ENCODE measurements around the gene CBFA2T3.

CBFA2T3 gene

DNA sequence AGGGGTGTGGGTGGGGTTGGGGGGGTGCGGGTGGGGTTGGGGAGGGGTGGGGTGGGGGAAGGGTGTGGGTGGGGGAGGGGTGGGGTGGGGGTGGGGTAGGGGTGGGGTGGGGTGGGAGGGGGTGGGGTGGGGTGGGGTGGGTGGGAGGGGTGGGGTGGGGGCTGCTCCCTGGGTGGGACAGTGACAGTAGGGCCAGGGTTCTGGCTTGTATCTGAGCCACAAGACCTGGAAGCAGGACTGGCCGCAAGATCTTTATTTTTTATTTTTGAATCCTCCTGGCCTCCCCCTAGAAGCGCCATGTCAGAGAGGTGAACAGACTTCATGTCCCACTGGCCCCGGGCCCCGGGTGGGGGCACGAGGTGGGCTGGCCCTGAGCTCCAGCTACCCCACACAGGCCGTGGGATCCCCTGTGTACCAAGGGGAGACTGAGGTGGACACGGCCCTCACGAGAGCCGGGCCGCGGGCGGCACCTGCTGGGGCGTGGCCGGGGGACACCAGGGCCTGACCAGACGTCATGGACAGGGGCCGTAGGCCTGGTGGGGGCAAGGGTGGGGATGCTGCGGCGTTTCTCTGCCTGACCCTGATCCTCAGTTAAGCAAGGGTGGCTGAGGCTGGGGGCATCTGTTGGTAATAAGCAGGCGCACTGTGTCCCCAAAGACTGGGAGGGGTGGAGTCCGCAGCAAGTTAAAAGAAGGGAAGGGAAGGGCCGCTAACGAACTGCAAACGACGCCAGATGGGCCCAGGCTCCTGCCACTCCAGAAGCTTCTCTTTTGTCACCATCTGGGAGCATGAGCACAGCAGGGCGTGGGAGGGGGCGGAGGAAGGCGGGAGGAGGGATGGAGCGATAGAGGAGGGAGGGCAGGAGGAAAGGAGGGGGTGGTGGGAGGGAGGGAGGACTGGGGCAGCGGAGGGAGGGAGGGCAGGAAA is 88.3 kb downstream of the CBFA2T3 start:
- DNase-seq (ENCODE audit: low read depth), result no peak

GRCh38 chr16:88888057-88888456 is 89.0 kb downstream of the CBFA2T3 start:
- DNase-seq (ENCODE audit: low read depth), result no peak

- DNase-seq (ENCODE audit: low read depth), result no peak
Measured at GRCh38 chr16:88886845-88887521, 90.0 kb downstream of the CBFA2T3 start.

DNA sequence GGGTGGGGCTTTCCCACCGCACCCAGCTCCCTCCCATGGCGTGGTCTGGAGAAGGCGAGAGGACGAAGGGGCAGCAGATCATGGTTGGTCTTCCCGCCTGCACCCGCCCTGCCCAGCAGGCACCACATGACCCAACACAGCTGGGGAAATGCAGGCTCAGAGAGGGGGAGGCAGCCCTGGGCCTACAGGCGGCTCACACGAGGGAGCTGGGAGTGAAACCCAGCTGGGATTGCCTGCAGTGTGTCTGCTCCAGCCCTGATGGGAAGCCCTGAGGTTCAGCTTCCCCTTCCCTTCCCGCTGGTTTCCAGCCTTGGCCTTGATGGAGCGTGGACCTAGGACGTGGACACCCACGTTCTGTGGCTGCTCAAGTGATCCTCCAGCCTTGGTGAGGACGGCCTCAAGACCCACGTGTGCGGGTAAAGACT is 90.6 kb downstream of the CBFA2T3 start:
- no peak for DNase-seq (ENCODE audit: low read depth)

DNA sequence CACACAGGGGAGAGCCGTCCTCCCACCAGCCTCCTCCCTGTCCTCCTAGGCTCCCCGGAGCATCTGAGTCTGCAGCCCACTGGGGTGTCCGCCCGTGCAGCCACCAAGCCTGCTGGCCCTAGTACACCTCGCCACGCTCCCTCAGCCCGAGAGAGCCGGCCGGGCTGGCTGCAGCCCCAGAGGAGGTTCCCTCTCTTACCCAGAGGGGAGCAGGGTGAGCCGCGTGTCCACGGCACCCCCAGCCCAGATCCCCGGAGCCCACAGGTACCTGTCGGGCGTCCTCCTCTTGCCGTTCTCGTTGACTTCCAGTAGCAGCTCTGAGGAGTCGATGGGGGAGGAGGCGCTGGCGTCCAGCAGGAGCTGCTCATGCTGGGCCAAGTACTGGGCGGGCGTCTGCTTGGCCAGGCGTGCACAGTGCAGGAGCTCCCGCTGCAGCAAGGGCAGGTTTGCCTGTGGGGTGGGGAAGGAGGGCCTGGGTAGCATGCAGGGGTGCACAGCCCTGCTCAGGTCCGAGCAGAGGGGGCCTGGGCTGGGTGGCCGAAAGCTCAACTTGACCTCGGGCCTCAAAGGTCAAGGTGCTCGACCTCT is 91.2 kb downstream of the CBFA2T3 start:
- DNase-seq (ENCODE audit: low read depth), result no peak

DNA sequence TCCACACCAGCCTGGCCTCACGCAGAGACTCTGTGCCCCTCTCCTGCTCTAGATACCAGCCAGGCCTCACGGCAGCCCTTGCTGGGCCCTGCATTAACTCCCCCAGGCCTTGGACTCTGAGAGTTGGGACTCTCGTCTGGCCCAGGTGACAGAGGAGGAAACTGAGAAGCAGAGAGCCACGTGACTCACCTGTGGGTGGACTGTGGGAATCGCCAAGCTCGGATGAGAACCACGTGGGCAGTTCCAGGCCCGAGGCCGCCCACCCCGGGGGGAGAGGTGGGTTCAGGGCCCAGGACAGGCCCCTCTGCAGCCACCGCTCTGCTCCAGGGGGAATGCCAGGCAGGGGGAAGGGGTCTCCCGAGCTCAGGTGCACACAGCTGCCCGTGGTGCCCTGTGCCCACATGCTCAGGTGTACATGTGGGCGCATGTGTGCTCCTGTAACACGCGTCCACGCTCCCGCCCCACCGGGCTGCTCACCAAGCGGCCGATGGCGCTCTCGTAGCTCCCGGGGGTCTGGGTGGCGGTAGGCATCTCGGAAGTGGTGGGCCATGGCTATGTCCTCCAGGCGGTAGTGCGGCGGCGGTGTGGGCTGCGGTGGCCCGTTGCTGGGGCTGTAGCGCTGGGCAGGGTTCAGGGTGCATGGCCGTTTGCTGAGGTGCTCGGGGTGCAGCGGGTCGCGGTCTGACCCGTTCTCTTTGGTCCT is 92.3 kb downstream of the CBFA2T3 start:
- no peak for DNase-seq (ENCODE audit: low read depth)

- no peak for DNase-seq (ENCODE audit: low read depth)
Measured at GRCh38 chr16:88883946-88884345, 93.1 kb downstream of the CBFA2T3 start.

- DNase-seq (ENCODE audit: low read depth), result no peak
Measured at GRCh38 chr16:88883117-88883895, 93.7 kb downstream of the CBFA2T3 start.

DNA sequence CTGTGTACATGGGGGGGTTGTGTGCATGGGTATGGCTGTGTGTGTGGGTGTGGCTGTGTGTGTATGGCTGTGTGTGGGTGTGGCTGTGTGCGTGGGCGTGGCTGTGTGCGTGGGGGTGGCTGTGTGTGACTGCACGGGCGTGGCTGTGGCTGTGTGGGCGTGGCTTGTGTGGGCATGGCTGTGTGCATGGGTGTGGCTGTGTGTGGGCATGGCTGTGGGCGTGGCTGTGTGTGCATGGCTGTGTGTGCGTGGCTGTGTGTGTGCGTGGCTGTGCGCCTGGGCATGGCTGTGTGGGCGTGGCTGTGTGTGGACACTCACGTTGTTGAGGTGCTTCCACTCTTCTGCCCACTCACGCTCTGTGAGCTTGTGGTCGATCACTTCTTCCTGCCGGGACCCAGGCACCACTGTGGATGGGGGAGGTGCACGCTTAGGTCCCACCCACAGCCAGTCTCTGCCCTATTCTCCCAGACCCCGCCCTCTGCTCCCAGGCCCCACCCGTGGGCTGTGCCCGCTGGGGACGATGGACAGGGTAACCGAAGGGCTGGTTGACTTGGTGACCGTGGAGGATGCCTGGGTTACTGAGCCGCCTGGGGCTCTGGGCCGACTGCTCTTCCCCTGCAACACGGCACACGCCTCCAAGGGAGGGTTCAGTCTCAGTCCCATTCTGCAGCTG is 94.5 kb downstream of the CBFA2T3 start:
- no peak for DNase-seq (ENCODE audit: low read depth)

DNA sequence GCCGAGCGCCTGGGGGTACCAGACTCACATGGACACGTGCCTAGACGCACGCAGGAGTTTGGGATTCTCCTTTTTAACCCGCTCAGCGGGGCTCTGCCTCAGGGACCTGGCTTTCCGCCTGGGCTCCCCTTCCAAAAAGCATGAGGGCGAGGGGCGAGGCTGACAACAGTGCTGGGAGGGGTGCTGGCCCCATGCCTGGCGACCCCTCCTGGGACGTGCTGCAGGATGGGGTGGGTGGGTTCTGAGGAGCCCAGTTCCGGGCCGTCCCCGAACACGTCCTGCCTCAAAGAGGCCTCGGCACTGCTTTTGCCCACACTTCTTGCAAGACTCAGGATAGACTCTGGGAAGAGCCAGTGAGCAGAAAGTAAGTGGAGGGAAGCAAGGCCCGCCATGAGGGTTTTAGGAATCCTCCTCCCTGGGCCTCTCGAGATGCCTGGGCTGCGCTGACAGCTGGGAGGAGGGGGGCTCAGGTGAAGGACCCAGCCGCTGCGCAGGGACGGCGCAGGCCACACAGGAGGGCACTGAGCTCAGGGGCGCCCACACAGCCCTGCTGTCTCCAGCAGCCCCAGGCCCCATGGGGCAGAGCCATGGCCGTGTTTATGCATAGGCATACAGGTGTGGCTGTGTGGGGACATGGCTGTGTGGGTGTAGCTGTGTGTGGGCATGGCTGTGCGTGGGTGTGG is 95.2 kb downstream of the CBFA2T3 start:
- no peak for DNase-seq (ENCODE audit: low read depth)

- DNase-seq (ENCODE audit: low read depth), result no peak
Measured at GRCh38 chr16:88881007-88881615, 95.9 kb downstream of the CBFA2T3 start.

- no peak for DNase-seq (ENCODE audit: low read depth)
Measured at GRCh38 chr16:88880226-88881006, 96.6 kb downstream of the CBFA2T3 start.

DNA sequence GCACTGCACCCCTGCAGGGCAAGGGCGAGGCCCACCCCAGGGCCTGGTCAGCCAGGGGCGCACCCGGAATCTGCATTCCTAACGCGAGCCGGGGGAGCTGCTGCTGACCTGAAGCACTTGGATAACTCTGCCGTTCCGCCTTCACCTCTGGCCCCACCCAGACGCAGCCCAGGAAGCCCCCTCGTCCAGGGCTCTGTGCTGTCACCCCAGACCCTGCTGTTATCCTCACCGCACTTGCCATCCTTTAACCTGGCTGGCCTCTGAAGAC is 97.3 kb downstream of the CBFA2T3 start:
- DNase-seq (ENCODE audit: low read depth), result no peak

- no peak for DNase-seq (ENCODE audit: low read depth)
Measured at GRCh38 chr16:88878967-88879787, 97.8 kb downstream of the CBFA2T3 start.

GRCh38 chr16:88878356-88878755 is 98.7 kb downstream of the CBFA2T3 start:
- no peak for DNase-seq (ENCODE audit: low read depth)

DNA sequence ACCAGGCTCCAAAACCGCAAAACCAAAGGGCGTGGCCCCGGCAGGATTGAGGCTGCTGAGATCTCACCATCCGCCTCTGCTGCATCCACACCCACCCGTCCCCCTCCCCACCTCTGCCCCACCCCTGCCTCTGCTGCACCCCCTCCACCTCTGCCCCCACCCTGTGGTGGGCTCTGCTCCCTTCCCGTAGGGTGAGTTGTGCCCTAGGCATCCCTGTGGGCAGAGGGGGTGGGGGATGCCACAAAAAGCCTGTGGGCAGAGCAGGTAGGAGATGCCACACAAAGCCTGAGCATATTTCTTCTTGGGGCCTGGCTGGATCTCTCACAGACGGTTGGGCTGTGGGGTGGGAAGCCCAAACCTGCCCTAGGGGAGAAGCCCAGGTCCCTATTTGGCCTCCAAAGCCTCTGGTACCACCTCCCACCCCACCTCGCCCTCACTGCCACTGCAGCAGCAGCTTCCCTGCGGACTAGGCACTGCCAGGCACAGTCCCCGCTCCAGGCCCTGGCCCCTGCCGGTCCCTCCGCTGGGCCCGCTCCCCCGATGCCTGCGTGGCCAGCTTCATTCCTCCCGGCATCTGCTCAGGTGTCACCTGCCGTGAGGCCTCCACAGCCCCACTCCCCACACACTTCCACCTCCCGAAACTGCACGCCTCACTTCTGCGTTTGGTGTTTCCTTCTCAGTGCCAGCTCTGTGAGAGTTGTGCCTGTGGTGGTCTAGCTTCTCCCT is 99.3 kb downstream of the CBFA2T3 start:
- no peak for DNase-seq (ENCODE audit: low read depth)

GRCh38 chr16:88876942-88877526 is 100.0 kb downstream of the CBFA2T3 start:
- no peak for DNase-seq (ENCODE audit: low read depth)
